Loucy (cell line): ENCODE measurements around the gene TEX28.

Experiments used
- EZH2phosphoT487 ChIP-seq: fragments of 200-600 bp; IDR thresholded peaks from 2 replicates; pipeline ENCODE4 v1.6.1; 2018; ENCODE audit warnings: antibody characterized with exemption, mild to moderate bottlenecking, moderate library complexity, borderline replicate concordance
- TF ChIP-seq, protein P1 (sequence below): fragments of 200-600 bp; sonication (generic); conservative IDR thresholded peaks from 2 replicates; pipeline ENCODE4 v1.5.1; 2014; ENCODE audit warnings: mild to moderate bottlenecking, antibody characterized with exemption, low read length

DNA sequence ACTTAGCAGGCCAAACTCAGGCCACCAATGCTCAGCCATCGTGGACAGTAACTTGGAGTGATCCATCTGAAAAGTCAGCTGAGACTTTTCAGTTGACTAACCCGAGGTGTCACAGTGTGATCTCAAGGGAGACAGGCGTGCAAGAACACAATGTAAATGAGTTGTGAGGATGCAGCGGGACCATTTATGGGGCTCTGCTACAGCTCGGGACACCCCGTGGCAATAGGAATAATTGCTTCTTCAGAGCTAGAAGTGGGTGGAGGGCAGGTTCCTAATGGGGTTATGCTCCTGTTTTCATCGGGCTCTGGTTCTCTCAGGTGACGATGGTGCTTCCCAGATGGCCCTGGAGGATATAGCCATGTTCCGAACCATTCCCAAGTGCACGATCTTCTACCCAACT lies 28.0 kb upstream of the TEX28 start:
- TF ChIP-seq, protein P1, sequence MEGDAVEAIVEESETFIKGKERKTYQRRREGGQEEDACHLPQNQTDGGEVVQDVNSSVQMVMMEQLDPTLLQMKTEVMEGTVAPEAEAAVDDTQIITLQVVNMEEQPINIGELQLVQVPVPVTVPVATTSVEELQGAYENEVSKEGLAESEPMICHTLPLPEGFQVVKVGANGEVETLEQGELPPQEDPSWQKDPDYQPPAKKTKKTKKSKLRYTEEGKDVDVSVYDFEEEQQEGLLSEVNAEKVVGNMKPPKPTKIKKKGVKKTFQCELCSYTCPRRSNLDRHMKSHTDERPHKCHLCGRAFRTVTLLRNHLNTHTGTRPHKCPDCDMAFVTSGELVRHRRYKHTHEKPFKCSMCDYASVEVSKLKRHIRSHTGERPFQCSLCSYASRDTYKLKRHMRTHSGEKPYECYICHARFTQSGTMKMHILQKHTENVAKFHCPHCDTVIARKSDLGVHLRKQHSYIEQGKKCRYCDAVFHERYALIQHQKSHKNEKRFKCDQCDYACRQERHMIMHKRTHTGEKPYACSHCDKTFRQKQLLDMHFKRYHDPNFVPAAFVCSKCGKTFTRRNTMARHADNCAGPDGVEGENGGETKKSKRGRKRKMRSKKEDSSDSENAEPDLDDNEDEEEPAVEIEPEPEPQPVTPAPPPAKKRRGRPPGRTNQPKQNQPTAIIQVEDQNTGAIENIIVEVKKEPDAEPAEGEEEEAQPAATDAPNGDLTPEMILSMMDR: no peak
- TF ChIP-seq EZH2phosphoT487: no peak
